Panc1 (cell line): Measurements from ENCODE around the gene PTPN4. TPM values are rescaled to one million over a fixed set of nuclear protein-coding genes. Genes with fewer than 3 reads are reported as not detected.
A peak's percentile ranks its signal among the peaks of the same experiment; 100 is the strongest.

Source experiments
- ATAC-seq: fragments of 200-7000 bp; cut with Tn5 transposase; 2 replicates; pipeline ENCODE4 v1.9.1; 2020; ENCODE audit warnings: mild to moderate bottlenecking, moderate library complexity
- Bru-seq: library from RNA; stranded (reverse); fragments of 400-500 nt; gene quantifications from one replicate; lab custom pipeline; 2021; lab: Mats Ljungman, UMichigan
- BruChase-seq, 2 experiments: library from RNA; stranded (reverse); fragments of 400-500 nt; gene quantifications; one replicate each; lab custom pipeline; 2021; lab: Mats Ljungman, UMichigan
- BruUV-seq: library from RNA; stranded (reverse); fragments of 400-500 nt; replicated peaks from 2 replicates; lab custom pipeline; 2021; lab: Mats Ljungman, UMichigan
- CTCF ChIA-PET: fragments of 300-600 bp; sonication (Branson Sonifier 250); formaldehyde crosslinking; loops from one replicate; lab custom pipeline; 2022; ENCODE audit warnings: antibody characterized with exemption; lab: Charles Lee
- POLR2A ChIA-PET: fragments of 300-600 bp; sonication (Branson Sonifier 250); formaldehyde crosslinking; loops from one replicate; lab custom pipeline; 2022; ENCODE audit warnings: antibody characterized with exemption; lab: Charles Lee
- DNase-seq: peaks from one replicate; pipeline ENCODE4 v3.0.0-alpha.2; 2010; ENCODE audit warnings: low read depth, low spot score
- H3K27ac ChIP-seq: 2 replicates; pipeline ENCODE4 v1.5.1; 2011; ENCODE audit warnings: mild to moderate bottlenecking, low read length, inconsistent platforms
- H3K27me3 ChIP-seq: fragments of 200-500 bp; sonication (Bioruptor generic); 2 replicates; pipeline ENCODE4 v1.6.0; 2014; ENCODE audit warnings: low read length, inconsistent platforms; ENCODE audit not compliant: control insufficient read depth, insufficient read depth
- H3K36me3 ChIP-seq: fragments of 200-500 bp; sonication (Bioruptor generic); 2 replicates; pipeline ENCODE4 v1.5.1; 2014; ENCODE audit warnings: inconsistent platforms, mild to moderate bottlenecking, low read length, moderate library complexity; ENCODE audit not compliant: control insufficient read depth, insufficient read depth
- H3K4me1 ChIP-seq: 2 replicates; pipeline ENCODE4 v1.5.1; 2011; ENCODE audit warnings: inconsistent platforms, mild to moderate bottlenecking, low read length, moderate library complexity; ENCODE audit not compliant: control insufficient read depth, insufficient read depth
- H3K4me3 ChIP-seq, 2 experiments: 2 replicates each; pipeline ENCODE4 v1.5.1; 2011 to 2012; ENCODE audit warnings: low read depth in 2 of 2, low read length in 2 of 2, mild to moderate bottlenecking in 2 of 2, inconsistent platforms in 1 of 2, moderate library complexity in 1 of 2
- H3K9me3 ChIP-seq: fragments of 200-500 bp; sonication (Bioruptor generic); 2 replicates; pipeline ENCODE4 v1.5.1; 2014; ENCODE audit warnings: low read depth, mild to moderate bottlenecking, inconsistent platforms, low read length, moderate library complexity; ENCODE audit not compliant: control insufficient read depth, insufficient read depth
- CTCF ChIP-seq: fragments of 450-650 bp; IDR thresholded peaks from 2 replicates; pipeline ENCODE4 v1.5.1; 2017; ENCODE audit warnings: mild to moderate bottlenecking
- POLR2AphosphoS5 ChIP-seq: IDR thresholded peaks from 2 replicates; pipeline ENCODE4 v1.6.1; 2012; ENCODE audit warnings: mild to moderate bottlenecking, low read depth, low read length, moderate library complexity
- REST ChIP-seq, 2 experiments: IDR thresholded peaks; 2 replicates each; pipeline ENCODE4 v1.6.1; 2011 to 2012; ENCODE audit warnings: low read depth in 2 of 2, control low read depth in 1 of 2, low read length in 1 of 2, mild to moderate bottlenecking in 1 of 2, moderate library complexity in 1 of 2; ENCODE audit not compliant: insufficient read depth in 1 of 2
- SIN3A ChIP-seq: IDR thresholded peaks from 2 replicates; pipeline ENCODE4 v1.6.1; 2012; ENCODE audit warnings: low read depth, mild to moderate bottlenecking, low read length, moderate library complexity, borderline replicate concordance; ENCODE audit not compliant: insufficient read depth
- TCF7L2 ChIP-seq: IDR thresholded peaks from 2 replicates; pipeline ENCODE4 v1.6.1; 2011; ENCODE audit warnings: mild to moderate bottlenecking, low read depth, low read length, inconsistent platforms
- in situ Hi-C: cut with HindIII; loops from 2 replicates; pipeline ENCODE4 v1.10.0; 2016; ENCODE audit warnings: low sequenced_read_pairs, low pct_unique_long_range_greater_than_20kb
- intact Hi-C: fragments of 100-400 bp; cut with micrococcal nuclease; formaldehyde crosslinking; loops from one replicate; pipeline ENCODE4 v1.10.0; 2022; ENCODE audit not compliant: unreplicated experiment
- long read RNA-seq: library from polyadenylated mRNA; unstranded; transcript quantifications from one replicate; pipeline ENCODE4 v2.0.0, GENCODE V29; 2021; ENCODE audit not compliant: unreplicated experiment
- polyA plus RNA-seq: library from polyadenylated mRNA; unstranded; fragments of >200 nt; gene quantifications from one replicate; pipeline ENCODE4 v1.2.1, GENCODE V29; 2012; ENCODE audit warnings: missing spikeins; ENCODE audit not compliant: insufficient read length
- total RNA-seq: library from RNA; stranded (reverse); gene quantifications from one replicate; pipeline ENCODE4 v1.2.1, GENCODE V29; 2021; ENCODE audit not compliant: unreplicated experiment

The PTPN4 gene
- total RNA-seq: 45.9 TPM
- polyA plus RNA-seq: 11.8 TPM
- percentile 88 among the genes with signal in this experiment for Bru-seq, nascent RNA
- percentile 74 among the genes with signal in this experiment for BruChase-seq, experiment 1, labeled RNA remaining after a 2-hour chase
- BruChase-seq, experiment 2, labeled RNA remaining after a 6-hour chase: percentile 68 among the genes with signal in this experiment
- long read RNA-seq, full-length matches to known transcripts: 15 of 47 reads
- long read RNA-seq, partial matches to known transcripts: 7 of 47 reads
- long read RNA-seq, other reads (novel, unspliced or antisense): 25 of 47 reads

- Histone ChIP-seq H3K27ac (peak within 1 kb of the TSS; percentile 96), H3K36me3 (peaks cover 3% of the 10 kb centered on the region; the same call in 1 of the 2 replicates), H3K9me3 (no peaks in the 10 kb centered on the region), H3K4me3 (peak within 1 kb of the TSS; percentile 72 to 92), H3K4me1 (peaks cover 22% of the 10 kb centered on the region), H3K27me3 (no peaks in the 10 kb centered on the region)
- peak; percentile 76 for DNase-seq
- BruUV-seq: no TSS peak
- intact Hi-C loops (loop anchor here (5.0 to 10.0 kb wide), 2 partner anchors 63 to 155 kb away; no protein-coding TSS in a partner anchor), in situ Hi-C loops (no loop called here)
- CTCF ChIA-PET: interaction anchor here (0.5 to 1.0 kb wide), 2 partner anchors 64 to 529 kb away, joined by 3 to 4 read pairs; no protein-coding TSS in a partner anchor
- TF ChIP-seq TCF7L2: peak; percentile 54; the same call in 1 of the 2 replicates
- no peak for TF ChIP-seq CTCF
- no peak for TF ChIP-seq REST (IDR thresholded peaks at IDR 0.05; ENCODE audit: insufficient read depth in 1 of 2, low read depth in 2 of 2, low read length in 1 of 2)
- peak; percentile 67; the same call in 1 of the 2 replicates for TF ChIP-seq POLR2AphosphoS5
- TF ChIP-seq SIN3A: peak; percentile 73; the same call in 1 of the 2 replicates
- POLR2A ChIA-PET: interaction anchor here (0.6 kb wide), 1 partner anchor 110 kb away, joined by 5 read pairs; no protein-coding TSS in a partner anchor
- ATAC-seq: peak; percentile 97
These were observed at the start of gene PTPN4 for GRCh38 chr2:119759451-119760236. Gene PTPN4 (plus strand): TSS chr2:119759922. CDS start chr2:119809854, 49,932 bp downstream.

GRCh38 chr2:119710281-119710680 lies 49.4 kb upstream of the PTPN4 start:
- intact Hi-C loops (no loop called here), in situ Hi-C loops (no loop called here)
- no TSS peak for BruUV-seq
- ChIA-PET CTCF (no interaction called here), POLR2A (no interaction called here)
- Histone ChIP-seq H3K4me1 (no peaks in the 10 kb centered on the region), H3K9me3 (peaks cover 1% of the 10 kb centered on the region; the same call in 1 of the 2 replicates), H3K36me3 (no peaks in the 10 kb centered on the region), H3K27me3 (no peaks in the 10 kb centered on the region), H3K27ac (no peak overlapping the region), H3K4me3 (no peak overlapping the region)
- TF ChIP-seq TCF7L2 (no peak), POLR2AphosphoS5 (no peak), REST (IDR thresholded peaks at IDR 0.05; ENCODE audit: insufficient read depth in 1 of 2, low read depth in 2 of 2, low read length in 1 of 2) (no peak), SIN3A (no peak), CTCF (no peak)
- ATAC-seq (no peak), DNase-seq (no peak)
